HL-60 (cell line): ENCODE measurements around the gene APOH.

Experiments
- DNase-seq, 2 experiments: peaks; one replicate each; pipeline ENCODE4 v3.0.0-alpha.2; 2010 to 2020; ENCODE audit warnings: low read depth in 1 of 2, low spot score in 1 of 2
- H3K27ac ChIP-seq: fragments of 250-450 bp; sonication (Bioruptor Pico); replicated peaks from 2 replicates; pipeline ENCODE4 v1.5.1; 2020; ENCODE audit warnings: mild to moderate bottlenecking, moderate library complexity
- H3K27me3 ChIP-seq: fragments of 250-450 bp; sonication (Bioruptor Pico); 2 replicates; pipeline ENCODE4 v1.5.1; 2021; ENCODE audit warnings: mild to moderate bottlenecking, moderate library complexity; ENCODE audit not compliant: insufficient read depth, poor library complexity, severe bottlenecking
- H3K4me3 ChIP-seq: replicated peaks from 2 replicates; pipeline ENCODE4 v1.5.1; 2011; ENCODE audit warnings: mild to moderate bottlenecking, control low read depth, low read length; ENCODE audit not compliant: insufficient read depth
- GABPA ChIP-seq: IDR thresholded peaks from 2 replicates; pipeline ENCODE4 v1.6.1; 2012; ENCODE audit warnings: low read depth
- POLR2AphosphoS5 ChIP-seq: IDR thresholded peaks from 2 replicates; pipeline ENCODE4 v1.6.1; 2012; ENCODE audit warnings: low read depth
- SPI1 ChIP-seq: IDR thresholded peaks from 2 replicates; pipeline ENCODE4 v1.6.1; 2012; ENCODE audit warnings: low read depth, mild to moderate bottlenecking, borderline replicate concordance
- TF ChIP-seq, protein P1 (sequence below): IDR thresholded peaks from 2 replicates; pipeline ENCODE4 v1.6.1; 2012; ENCODE audit warnings: low read depth; ENCODE audit not compliant: insufficient replicate concordance
- TF ChIP-seq, protein P2 (sequence below): IDR thresholded peaks from one replicate; pipeline ENCODE4 v1.5.1; 2011; ENCODE audit warnings: low read length, control low read depth, inconsistent platforms; ENCODE audit not compliant: insufficient read depth

Gene APOH

DNA sequence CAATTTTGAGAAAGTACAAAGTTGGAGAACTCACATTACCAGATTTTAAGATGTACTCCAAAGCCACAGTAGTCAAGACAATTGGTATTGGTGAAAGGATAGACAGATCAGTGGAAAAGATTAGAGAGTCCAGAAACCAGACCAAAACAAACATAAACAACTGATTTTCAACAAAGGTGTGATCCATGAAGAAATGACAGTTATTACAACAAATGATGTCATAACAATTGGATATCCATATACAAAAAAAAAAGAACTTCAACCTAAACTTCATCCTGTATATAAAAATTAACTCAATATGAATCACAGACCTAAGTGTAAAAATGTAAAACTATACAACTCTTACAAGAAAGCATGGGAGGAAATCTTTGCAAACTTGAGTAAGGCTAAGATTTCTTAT is 45.7 kb downstream of the APOH start:
- no peak for DNase-seq
- no peak for TF ChIP-seq POLR2AphosphoS5
- TF ChIP-seq, protein P1, sequence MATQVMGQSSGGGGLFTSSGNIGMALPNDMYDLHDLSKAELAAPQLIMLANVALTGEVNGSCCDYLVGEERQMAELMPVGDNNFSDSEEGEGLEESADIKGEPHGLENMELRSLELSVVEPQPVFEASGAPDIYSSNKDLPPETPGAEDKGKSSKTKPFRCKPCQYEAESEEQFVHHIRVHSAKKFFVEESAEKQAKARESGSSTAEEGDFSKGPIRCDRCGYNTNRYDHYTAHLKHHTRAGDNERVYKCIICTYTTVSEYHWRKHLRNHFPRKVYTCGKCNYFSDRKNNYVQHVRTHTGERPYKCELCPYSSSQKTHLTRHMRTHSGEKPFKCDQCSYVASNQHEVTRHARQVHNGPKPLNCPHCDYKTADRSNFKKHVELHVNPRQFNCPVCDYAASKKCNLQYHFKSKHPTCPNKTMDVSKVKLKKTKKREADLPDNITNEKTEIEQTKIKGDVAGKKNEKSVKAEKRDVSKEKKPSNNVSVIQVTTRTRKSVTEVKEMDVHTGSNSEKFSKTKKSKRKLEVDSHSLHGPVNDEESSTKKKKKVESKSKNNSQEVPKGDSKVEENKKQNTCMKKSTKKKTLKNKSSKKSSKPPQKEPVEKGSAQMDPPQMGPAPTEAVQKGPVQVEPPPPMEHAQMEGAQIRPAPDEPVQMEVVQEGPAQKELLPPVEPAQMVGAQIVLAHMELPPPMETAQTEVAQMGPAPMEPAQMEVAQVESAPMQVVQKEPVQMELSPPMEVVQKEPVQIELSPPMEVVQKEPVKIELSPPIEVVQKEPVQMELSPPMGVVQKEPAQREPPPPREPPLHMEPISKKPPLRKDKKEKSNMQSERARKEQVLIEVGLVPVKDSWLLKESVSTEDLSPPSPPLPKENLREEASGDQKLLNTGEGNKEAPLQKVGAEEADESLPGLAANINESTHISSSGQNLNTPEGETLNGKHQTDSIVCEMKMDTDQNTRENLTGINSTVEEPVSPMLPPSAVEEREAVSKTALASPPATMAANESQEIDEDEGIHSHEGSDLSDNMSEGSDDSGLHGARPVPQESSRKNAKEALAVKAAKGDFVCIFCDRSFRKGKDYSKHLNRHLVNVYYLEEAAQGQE = no peak
- TF ChIP-seq GABPA = no peak
- TF ChIP-seq, protein P2, sequence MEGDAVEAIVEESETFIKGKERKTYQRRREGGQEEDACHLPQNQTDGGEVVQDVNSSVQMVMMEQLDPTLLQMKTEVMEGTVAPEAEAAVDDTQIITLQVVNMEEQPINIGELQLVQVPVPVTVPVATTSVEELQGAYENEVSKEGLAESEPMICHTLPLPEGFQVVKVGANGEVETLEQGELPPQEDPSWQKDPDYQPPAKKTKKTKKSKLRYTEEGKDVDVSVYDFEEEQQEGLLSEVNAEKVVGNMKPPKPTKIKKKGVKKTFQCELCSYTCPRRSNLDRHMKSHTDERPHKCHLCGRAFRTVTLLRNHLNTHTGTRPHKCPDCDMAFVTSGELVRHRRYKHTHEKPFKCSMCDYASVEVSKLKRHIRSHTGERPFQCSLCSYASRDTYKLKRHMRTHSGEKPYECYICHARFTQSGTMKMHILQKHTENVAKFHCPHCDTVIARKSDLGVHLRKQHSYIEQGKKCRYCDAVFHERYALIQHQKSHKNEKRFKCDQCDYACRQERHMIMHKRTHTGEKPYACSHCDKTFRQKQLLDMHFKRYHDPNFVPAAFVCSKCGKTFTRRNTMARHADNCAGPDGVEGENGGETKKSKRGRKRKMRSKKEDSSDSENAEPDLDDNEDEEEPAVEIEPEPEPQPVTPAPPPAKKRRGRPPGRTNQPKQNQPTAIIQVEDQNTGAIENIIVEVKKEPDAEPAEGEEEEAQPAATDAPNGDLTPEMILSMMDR = no peak
- no peak for TF ChIP-seq SPI1
- Histone ChIP-seq H3K27ac (no peak overlapping the region), H3K4me3 (no peak overlapping the region), H3K27me3 (peaks cover 2% of the 10 kb centered on the region)

DNA sequence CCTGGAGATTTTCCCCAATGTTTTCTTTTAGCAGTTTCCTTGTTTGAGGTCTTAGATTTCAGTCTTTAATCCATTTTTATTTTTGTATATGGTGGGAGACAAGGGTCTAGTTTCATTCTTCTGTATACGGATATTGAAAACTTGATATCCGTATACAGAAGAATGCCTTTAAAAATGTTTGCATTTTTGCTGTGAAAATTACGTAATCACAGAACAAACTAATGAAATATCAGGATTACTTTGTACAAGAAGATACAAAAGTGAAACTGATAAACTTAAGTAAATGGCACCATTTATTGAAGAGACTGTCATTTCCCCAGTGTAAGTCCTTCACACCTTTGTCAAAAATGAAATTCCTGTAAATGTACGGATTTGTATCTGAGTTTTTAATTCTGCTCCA is 50.6 kb downstream of the APOH start:
- no peak for DNase-seq
- H3K4me3 ChIP-seq = no peak overlapping the region
- no peak overlapping the region for H3K27ac ChIP-seq
- no peak for TF ChIP-seq SPI1
- TF ChIP-seq, protein P2 = no peak
- no peaks in the 10 kb centered on the region for H3K27me3 ChIP-seq

DNA sequence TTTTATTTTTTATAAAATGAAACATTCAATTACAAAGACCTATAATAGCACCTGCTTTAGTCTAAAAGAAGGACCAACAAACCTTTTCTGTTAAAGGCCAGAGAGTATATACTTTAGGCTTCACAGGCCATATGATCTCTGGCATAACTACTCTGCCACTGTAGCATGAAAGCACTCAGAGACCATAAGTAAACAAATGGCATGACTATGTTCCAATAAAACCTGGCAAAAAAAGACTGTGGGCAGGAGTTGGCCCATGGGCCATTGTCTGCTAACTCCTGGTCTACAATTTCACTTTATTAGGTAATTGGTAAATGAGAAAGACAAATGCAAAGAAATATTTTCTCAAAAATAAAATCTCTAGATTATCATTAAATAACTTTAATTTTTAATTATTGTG is 52.2 kb downstream of the APOH start:
- peaks cover 4% of the 10 kb centered on the region for H3K27me3 ChIP-seq
- TF ChIP-seq, protein P2 = no peak
- no peak for TF ChIP-seq GABPA
- TF ChIP-seq, protein P1 = no peak
- no peak for TF ChIP-seq POLR2AphosphoS5
- TF ChIP-seq SPI1 = no peak
- DNase-seq = no peak
- no peak overlapping the region for H3K4me3 ChIP-seq
- no peak overlapping the region for H3K27ac ChIP-seq

DNA sequence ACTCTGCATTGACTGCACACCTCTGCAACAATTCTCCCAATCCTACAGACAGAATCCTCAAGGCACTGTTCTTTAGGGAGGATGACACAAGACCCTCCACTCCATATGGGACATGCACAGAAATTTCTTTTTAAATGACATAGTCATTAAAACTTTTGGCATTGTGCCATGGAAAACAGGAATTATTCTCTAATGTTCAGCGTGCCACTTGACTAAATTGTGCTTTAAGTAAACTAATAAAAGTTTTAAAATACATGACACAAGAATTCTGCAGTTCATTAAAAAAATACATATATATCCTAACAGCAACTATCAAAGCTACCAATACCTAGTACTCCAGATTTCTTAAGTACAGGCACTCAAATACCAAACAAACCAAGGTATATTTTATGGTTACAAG is 53.3 kb downstream of the APOH start:
- peaks cover 9% of the 10 kb centered on the region for H3K27me3 ChIP-seq
- no peak for DNase-seq
- TF ChIP-seq, protein P2 = no peak
- no peak for TF ChIP-seq SPI1
- TF ChIP-seq, protein P1 = no peak
- no peak overlapping the region for H3K4me3 ChIP-seq
- H3K27ac ChIP-seq = no peak overlapping the region
